Cardiac septum (tissue), 1 donor: Measurements from ENCODE around the gene CDK1. TPM values are rescaled to one million over a fixed set of nuclear protein-coding genes. Genes with fewer than 3 reads are reported as not detected.

Experiments
- DNase-seq: peaks from one replicate; pipeline ENCODE4 v3.0.0-alpha.2; 2020; ENCODE audit warnings: low spot score
- intact Hi-C: fragments of 100-400 bp; cut with DNase I; formaldehyde crosslinking; loops from one replicate; pipeline ENCODE4 v1.14.0; 2022
- long read RNA-seq: library from polyadenylated mRNA; unstranded; transcript quantifications from one replicate; pipeline ENCODE4 v2.0.0, GENCODE V29; 2021
- total RNA-seq: library from RNA; stranded (reverse); fragmentation: NEBNext Ultra II Directional; extraction: Animal tissue kit (Norgen Biotek cat#: 25700); gene quantifications from one replicate; pipeline ENCODE4 v1.2.1, GENCODE V29; 2021
- donor health status: DM: no; HTN: no; CAD: no.

CDK1 gene
- total RNA-seq, result 0.35 TPM
- long read RNA-seq, result 0 reads

- intact Hi-C loops, result loop anchor here (5.0 kb wide), 1 partner anchor 49 kb away; no protein-coding TSS in a partner anchor
- peak; percentile 97 for DNase-seq
Observed at GRCh38 chr10:60778214-60778970, at the start of gene CDK1. TSS of gene CDK1 (plus strand) at chr10:60778478. CDS start at chr10:60780166, 1,688 bp downstream.

- no peak for DNase-seq
- intact Hi-C loops, result no loop called here
Observed at GRCh38 chr10:60729106-60729505, 49.2 kb upstream of the CDK1 start.

DNA sequence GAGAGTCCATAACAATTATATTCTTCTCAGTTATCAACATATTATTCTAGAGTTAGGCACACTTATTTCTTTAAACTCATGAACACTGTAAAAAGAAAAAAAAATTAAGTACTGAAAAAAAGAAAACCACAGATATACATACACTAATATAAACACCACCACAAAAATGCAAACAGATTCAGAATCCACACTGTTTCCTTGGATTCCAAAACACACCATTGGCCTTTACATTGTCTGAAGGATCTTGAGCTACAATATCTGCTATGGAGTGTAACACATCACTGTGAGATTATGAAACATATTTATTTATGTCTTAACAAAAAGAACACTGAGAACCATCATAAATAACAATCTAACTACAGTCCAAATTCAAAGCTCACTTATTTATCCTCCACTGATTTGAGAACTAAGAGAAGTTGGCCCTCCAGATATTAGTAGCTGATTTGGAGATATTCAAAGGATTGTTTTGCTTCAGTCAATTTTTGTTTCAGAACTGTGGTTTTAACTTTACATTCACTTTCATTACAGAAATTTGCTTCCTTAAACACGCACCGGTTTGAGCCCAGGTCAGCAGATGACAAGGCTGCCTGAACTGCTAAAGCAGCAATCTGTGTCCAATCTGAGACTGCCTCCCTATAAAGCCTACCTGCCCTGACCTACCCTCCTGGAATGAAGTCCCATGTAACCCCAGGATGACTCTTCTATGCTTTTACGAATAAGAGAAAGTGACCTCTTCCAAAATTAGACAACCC is 47.0 kb upstream of the CDK1 start:
- no peak for DNase-seq
- intact Hi-C loops, result no loop called here

DNA sequence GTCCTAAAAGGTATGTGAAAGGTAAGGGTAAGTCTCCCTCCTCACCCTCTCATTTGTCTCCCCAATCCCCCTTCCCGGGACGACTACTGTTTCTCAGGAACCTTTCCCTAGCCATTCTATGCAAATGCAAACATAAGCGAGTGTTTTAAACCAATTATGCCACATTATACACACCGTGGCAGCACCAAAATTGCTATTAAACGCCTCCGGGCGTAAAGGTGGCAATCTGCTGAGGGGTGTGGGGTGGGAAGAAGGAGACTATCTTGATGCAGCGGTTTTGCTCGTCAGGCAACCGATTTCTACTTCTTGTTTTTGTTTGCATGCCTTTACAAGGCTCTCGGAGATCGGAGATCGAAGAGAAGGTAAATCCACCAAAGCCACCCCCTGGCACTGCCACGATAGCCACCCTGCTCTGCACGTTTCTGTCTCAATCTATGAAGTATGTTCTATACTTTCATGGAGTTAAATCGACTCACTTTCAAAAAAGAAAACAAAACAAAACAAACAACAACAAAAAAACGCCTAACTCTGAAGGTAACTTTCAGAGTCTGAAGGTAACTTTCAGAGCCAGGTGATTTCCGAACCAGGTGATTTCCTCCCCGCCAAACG is 46.0 kb upstream of the CDK1 start:
- DNase-seq, result no peak
- intact Hi-C loops, result no loop called here

GRCh38 chr10:60732807-60733516 is 45.3 kb upstream of the CDK1 start:
- no peak for DNase-seq
- intact Hi-C loops, result no loop called here

- DNase-seq, result no peak
- intact Hi-C loops, result no loop called here
Observed at GRCh38 chr10:60733517-60733822, 44.8 kb upstream of the CDK1 start.

- no peak for DNase-seq
- intact Hi-C loops, result no loop called here
Observed at GRCh38 chr10:60733826-60734225, 44.5 kb upstream of the CDK1 start.

DNA sequence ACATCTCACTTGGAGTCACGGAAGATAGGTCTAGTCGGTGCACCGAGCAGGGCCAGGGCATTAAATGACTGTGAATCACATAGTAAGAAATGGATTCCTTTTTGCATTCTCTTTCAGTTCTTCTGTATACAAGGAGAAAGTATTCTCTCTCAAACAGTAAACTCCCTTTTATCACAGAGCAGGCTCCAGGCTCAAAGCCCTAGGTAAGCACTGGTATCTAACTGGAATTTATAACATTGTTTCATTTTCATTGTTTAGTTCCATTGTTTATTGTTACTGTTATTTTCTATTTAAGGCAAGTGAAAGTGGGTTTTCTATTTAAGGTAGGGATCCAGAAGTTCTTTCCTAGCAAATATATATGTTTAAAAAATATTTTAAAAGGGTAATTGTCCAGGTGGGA is 44.1 kb upstream of the CDK1 start:
- no peak for DNase-seq
- intact Hi-C loops, result no loop called here

DNA sequence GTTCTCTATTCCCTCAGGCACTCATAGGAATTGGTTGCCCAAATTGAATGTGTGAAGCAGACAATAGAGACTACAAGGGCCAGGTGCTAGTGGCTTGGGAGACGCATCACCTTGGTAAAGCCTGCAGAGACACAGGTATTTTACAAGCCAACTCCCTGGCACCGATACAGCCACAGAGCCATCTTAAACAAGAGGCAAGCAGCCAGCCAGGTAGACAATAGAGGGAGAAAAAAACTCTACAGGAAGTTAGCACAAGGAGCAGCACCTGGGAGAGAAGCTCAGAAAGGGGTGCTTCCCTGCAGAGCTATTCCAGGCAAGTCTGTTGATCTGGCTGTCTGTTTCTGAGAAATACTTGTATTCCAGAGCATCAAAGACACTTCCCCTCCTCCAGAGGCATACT is 43.0 kb upstream of the CDK1 start:
- intact Hi-C loops, result no loop called here
- no peak for DNase-seq

DNA sequence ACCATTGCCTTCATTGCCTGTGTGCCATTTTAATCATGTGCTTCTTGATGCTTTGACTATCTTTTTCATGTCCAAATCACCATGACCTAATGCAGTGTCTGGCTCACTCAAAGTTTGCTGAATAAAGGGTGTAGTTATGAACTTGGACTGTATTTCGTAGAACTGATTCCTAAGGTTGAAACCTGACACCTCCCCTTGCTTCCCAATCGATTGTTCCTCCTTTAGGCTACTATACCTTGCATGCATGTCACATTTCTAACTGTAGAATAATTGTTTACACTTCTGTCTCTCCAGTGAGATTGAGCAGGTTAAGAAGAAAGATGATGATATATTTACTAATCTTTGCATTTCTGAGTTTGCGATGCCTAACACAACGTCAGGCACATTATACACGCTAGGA is 41.0 kb upstream of the CDK1 start:
- no peak for DNase-seq
- intact Hi-C loops, result no loop called here

DNA sequence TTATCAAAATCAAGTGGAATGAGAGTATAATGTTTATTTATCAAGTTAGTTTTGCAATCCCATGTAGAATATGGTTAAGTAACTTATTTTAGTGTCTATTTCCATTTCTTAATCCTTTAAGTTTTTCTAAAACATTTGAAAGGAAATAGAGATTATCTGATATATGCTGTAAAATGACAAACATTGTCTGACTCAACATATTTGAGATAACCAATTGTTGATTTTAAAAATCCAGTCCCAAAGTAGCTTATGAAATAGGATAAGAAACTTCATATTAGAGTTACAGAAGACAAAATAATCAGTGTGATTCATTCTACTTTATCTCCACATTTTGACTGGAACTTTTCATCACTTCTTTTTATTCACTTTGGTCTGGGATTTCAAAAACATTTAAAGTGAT is 38.7 kb upstream of the CDK1 start:
- DNase-seq, result no peak
- intact Hi-C loops, result no loop called here

DNA sequence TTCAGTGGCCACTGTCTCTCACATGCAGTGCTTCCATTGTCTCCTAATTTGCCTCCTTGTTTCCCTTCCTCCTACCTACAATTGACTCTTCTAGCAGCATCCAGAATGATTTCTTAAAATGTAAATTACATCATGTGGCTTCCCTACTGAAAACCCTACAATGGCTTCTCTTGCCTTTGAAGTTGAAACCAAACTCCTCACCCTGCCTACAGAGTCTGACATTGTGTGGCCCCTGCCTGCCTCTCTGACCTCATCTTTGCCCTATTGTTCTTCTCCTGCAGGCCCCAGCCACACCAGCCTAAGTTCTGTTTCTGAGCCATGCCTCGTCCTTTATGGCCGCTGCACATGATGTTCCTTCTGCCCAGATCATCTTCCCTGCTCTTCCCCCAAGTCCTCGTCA is 35.8 kb upstream of the CDK1 start:
- intact Hi-C loops, result no loop called here
- no peak for DNase-seq

GRCh38 chr10:60747817-60748469 is 30.3 kb upstream of the CDK1 start:
- intact Hi-C loops, result no loop called here
- DNase-seq, result no peak

DNA sequence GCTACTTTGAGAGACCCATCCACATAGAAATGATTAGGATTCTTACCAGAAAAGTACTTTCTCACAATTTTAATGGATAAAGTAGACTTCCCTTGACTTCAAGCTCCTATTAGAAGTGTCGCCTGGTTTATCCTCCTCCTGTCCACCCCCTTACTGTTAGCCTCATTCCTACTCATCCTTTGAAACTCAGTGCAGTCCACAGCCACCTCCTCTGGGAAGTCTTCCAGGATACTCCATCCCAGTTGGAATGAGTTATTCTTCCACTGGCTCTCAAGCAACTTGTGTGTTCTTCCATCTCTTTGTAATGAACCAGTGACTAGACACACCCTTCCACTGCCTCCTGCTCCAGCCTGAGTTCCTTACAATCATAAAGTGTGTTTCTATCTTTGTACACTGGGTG is 25.1 kb upstream of the CDK1 start:
- intact Hi-C loops, result no loop called here
- no peak for DNase-seq

DNA sequence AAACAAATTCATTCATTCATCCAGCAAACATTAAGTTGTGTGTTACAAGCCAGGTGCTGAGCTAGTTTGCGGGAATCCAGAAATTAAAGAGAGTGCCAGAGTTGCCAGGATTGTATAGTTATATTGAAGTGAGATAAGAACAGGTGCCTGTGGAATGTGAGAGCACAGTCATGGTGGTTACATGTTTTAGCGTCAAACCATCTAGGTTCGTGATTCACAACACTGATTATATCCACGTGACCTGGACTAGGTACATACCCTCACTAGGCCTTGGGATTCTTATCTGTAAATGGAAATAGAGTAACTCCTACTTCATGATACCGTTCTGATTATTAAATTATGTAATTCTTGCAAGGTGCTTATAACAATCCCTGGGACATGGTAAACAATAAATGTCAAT is 24.5 kb upstream of the CDK1 start:
- no peak for DNase-seq
- intact Hi-C loops, result no loop called here

DNA sequence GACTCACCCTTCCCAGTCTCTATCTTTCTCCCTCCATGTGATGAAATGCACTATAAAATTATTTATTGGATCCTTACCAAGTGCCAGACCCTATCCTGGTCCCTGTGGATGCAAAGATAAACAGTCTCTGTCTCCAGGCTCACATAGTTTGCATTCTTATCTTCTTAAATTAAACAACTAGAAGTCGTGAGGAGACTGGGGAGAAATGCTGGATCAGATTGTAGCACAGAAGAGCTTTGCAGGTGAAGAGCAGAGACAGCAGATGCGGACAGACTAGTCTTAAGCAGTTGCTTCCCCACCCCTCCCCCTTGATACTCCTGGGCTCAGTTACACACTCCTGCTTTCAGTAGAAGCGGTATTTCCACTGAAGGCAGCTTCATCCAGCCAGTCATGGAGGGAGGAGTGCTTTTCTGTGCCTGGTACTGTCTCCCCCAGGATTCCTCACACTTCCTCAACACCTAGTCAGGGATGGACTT is 20.8 kb upstream of the CDK1 start:
- DNase-seq, result no peak
- intact Hi-C loops, result no loop called here

DNA sequence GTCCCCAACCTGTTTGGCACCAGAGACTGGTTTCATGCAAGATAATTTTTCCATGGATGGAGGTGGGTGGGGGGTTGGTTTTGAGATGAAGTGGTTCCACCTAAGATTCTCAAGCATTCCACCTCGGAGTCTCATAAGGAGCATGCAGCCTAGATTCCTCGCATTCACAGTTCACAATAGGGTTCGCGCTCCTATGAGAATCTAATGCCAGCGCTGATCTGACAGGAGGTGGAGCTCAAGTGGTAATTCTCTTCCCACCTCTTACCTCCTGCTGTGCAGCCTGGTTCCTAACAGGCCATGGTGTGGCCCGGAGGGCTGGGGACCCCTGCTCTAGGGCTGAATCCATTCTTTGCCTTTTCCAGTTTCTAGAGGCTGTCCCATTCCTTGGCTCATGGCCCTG is 19.1 kb upstream of the CDK1 start:
- intact Hi-C loops, result no loop called here
- no peak for DNase-seq

DNA sequence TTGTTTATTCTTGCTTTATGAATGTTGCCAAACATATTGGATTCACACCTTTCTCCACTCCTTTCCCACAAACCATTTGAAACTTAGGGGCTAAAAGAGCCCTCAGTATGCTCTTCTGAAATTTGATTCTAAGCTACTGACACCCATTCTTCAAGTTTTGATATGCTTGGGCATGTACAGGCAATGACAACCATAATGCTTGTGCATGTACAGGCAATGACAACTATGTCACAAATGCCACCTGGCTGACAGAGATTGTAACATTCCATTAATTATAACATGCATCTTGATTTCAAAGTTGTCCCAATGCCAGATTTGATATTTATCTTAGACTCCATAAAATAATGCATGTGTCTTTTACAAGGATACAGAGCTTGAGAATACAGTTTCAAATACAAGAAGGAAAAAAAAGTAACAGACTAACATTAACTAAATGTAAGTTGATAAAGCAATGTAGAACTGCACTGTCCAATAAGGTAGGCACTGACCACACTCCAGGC is 17.5 kb upstream of the CDK1 start:
- DNase-seq, result no peak
- intact Hi-C loops, result no loop called here

- DNase-seq, result no peak
- intact Hi-C loops, result no loop called here
Observed at GRCh38 chr10:60762554-60762953, 15.7 kb upstream of the CDK1 start.

DNA sequence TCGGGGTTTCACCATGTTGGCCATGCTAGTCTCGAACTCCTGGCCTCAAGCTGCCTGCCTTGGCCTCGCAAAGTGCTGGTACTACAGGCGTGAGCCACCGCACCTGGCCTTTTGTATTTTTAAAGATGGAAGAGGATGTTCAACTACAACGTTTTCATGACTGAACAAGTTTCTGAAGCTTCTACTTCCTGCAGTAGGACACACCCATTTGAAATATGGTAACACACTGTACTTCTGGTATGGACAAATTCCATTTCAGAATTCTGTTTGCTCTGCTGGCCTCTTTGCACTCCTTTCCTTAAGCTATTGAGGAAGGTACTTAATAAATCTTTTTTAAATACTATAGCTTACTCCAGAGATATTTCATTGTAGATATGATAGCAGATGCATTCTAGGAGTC is 10.9 kb upstream of the CDK1 start:
- no peak for DNase-seq
- intact Hi-C loops, result no loop called here
